OCI-M1 (cell line): ENCODE data around the gene ARL6IP6.

Source experiments
- DNase-seq: peaks from one replicate; lab custom pipeline; 2025; lab: John Stamatoyannopoulos, UW

ARL6IP6 gene

GRCh38 chr2:152804687-152805408 is 86.4 kb downstream of the ARL6IP6 start:
- DNase-seq, result no peak

- DNase-seq, result peak; percentile 14
Observed at GRCh38 chr2:152811916-152812315, 93.5 kb downstream of the ARL6IP6 start.
